Measurements from ENCODE around the gene SRPK2. TPM values are rescaled to one million over a fixed set of nuclear protein-coding genes. Genes with fewer than 3 reads are reported as not detected.

Gene SRPK2
- total RNA-seq, 1 experiment from 2014 or later, result 50.5 TPM

- no peak for TF ChIP-seq RELA (CRISPR knock-in tag; IDR thresholded peaks at IDR 0.05; ENCODE audit: borderline replicate concordance)
- TF ChIP-seq RORB (CRISPR knock-in tag; IDR thresholded peaks at IDR 0.05), result no peak
- TF ChIP-seq MYBL2 (CRISPR knock-in tag; IDR thresholded peaks at IDR 0.05), result no peak
- no peak for TF ChIP-seq SMAD3 (CRISPR knock-in tag; IDR thresholded peaks at IDR 0.05; ENCODE audit: borderline replicate concordance)
- DNase-seq (ENCODE audit: low spot score), result no peak
- Mint-ChIP-seq H3K36me3 (no peaks in the 10 kb centered on the region), H3K27ac (no peak overlapping the region), H3K4me3 (no peak overlapping the region), H3K4me1 (peaks cover 15% of the 10 kb centered on the region), H3K27me3 (ENCODE audit: low read depth) (no peaks in the 10 kb centered on the region), H3K9me3 (no peaks in the 10 kb centered on the region)
- ATAC-seq, result no peak
- ChIA-PET POLR2A (no interaction called here), CTCF (interaction anchor here (0.6 kb wide), 2 partner anchors 191 to 1060 kb away, joined by 4 to 6 read pairs; no protein-coding TSS in a partner anchor)
Observed at GRCh38 chr7:105319578-105319977, 69.1 kb downstream of the SRPK2 start.

- H3K4me3 Mint-ChIP-seq, result no peak overlapping the region
Observed at GRCh38 chr7:105316578-105317344, 72.0 kb downstream of the SRPK2 start.

GRCh38 chr7:105315357-105315756 lies 73.4 kb downstream of the SRPK2 start:
- Mint-ChIP-seq H3K27ac (no peak overlapping the region), H3K27me3 (ENCODE audit: low read depth) (no peaks in the 10 kb centered on the region), H3K4me1 (peaks cover 23% of the 10 kb centered on the region), H3K9me3 (no peaks in the 10 kb centered on the region), H3K36me3 (no peaks in the 10 kb centered on the region), H3K4me3 (no peak overlapping the region)
- TF ChIP-seq HMGXB4 (CRISPR knock-in tag; IDR thresholded peaks at IDR 0.05) (no peak), SMAD3 (CRISPR knock-in tag; IDR thresholded peaks at IDR 0.05; ENCODE audit: borderline replicate concordance) (no peak), CBFB (CRISPR knock-in tag; IDR thresholded peaks at IDR 0.05; ENCODE audit: low read depth) (no peak), NFE2L1 (CRISPR knock-in tag; IDR thresholded peaks at IDR 0.05) (no peak), FOXK1 (CRISPR knock-in tag; IDR thresholded peaks at IDR 0.05) (no peak), FOXJ3 (CRISPR knock-in tag; IDR thresholded peaks at IDR 0.05; ENCODE audit: borderline replicate concordance) (no peak), ATF2 (CRISPR knock-in tag; IDR thresholded peaks at IDR 0.05; ENCODE audit: borderline replicate concordance, low read depth) (no peak)
- TF ChIP-seq, protein P1, sequence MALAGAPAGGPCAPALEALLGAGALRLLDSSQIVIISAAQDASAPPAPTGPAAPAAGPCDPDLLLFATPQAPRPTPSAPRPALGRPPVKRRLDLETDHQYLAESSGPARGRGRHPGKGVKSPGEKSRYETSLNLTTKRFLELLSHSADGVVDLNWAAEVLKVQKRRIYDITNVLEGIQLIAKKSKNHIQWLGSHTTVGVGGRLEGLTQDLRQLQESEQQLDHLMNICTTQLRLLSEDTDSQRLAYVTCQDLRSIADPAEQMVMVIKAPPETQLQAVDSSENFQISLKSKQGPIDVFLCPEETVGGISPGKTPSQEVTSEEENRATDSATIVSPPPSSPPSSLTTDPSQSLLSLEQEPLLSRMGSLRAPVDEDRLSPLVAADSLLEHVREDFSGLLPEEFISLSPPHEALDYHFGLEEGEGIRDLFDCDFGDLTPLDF (CRISPR knock-in tag; IDR thresholded peaks at IDR 0.05), result no peak
- ChIA-PET CTCF (no interaction called here), POLR2A (no interaction called here)
- ATAC-seq (no peak), DNase-seq (ENCODE audit: low spot score) (no peak)

More at GRCh38 chr7:105316578-105317344, 72.0 kb downstream of the SRPK2 start:
- POLR2A ChIA-PET, result no interaction called here
- ATAC-seq (peak; percentile 44), DNase-seq (ENCODE audit: low spot score) (no peak)
- peaks cover 15% of the 10 kb centered on the region for H3K4me1 Mint-ChIP-seq
- no peaks in the 10 kb centered on the region for H3K27me3 Mint-ChIP-seq (ENCODE audit: low read depth)
- TF ChIP-seq NR3C1 (CRISPR knock-in tag; conservative IDR thresholded peaks at IDR 0.05; ENCODE audit: low read depth) (no peak), NR1H2 (CRISPR knock-in tag; IDR thresholded peaks at IDR 0.05) (no peak), ZNF219 (CRISPR knock-in tag; IDR thresholded peaks at IDR 0.05; ENCODE audit: borderline replicate concordance) (no peak), SMAD3 (CRISPR knock-in tag; IDR thresholded peaks at IDR 0.05; ENCODE audit: borderline replicate concordance) (no peak), E2F5 (CRISPR knock-in tag; IDR thresholded peaks at IDR 0.05) (no peak), FOXJ3 (CRISPR knock-in tag; IDR thresholded peaks at IDR 0.05; ENCODE audit: borderline replicate concordance) (no peak)
- TF ChIP-seq, protein P2, sequence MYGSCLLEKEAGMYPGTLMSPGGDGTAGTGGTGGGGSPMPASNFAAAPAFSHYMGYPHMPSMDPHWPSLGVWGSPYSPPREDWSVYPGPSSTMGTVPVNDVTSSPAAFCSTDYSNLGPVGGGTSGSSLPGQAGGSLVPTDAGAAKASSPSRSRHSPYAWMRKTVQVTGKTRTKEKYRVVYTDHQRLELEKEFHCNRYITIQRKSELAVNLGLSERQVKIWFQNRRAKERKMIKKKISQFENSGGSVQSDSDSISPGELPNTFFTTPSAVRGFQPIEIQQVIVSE (CRISPR knock-in tag; IDR thresholded peaks at IDR 0.05; ENCODE audit: borderline replicate concordance), result no peak
- H3K9me3 Mint-ChIP-seq, result no peaks in the 10 kb centered on the region
- no peaks in the 10 kb centered on the region for H3K36me3 Mint-ChIP-seq
- CTCF ChIA-PET, result no interaction called here
- H3K27ac Mint-ChIP-seq, result peak overlapping the region; percentile 21
